HCT116 (cell line): ENCODE data around the gene CNPY1. TPM values are rescaled to one million over a fixed set of nuclear protein-coding genes. Genes with fewer than 3 reads are reported as not detected.

Experiments used
- ATAC-seq: fragments of 200-7000 bp; cut with Tn5 transposase; 2 replicates; pipeline ENCODE4 v1.9.1; 2020; ENCODE audit warnings: mild to moderate bottlenecking, moderate library complexity
- BruUV-seq: library from RNA; stranded (reverse); fragments of 400-500 nt; replicated peaks from 2 replicates; lab custom pipeline; 2021; lab: Mats Ljungman, UMichigan
- CTCF ChIA-PET: fragments of 300-600 bp; sonication (Branson Sonifier 250); formaldehyde crosslinking; loops from one replicate; lab custom pipeline; 2021; ENCODE audit warnings: antibody characterized with exemption; lab: Charles Lee
- POLR2A ChIA-PET: fragments of 300-600, 350-600 bp; sonication (Branson Sonifier 250); formaldehyde crosslinking; loops from one replicate; lab custom pipeline; 2021; ENCODE audit warnings: antibody characterized with exemption; lab: Charles Lee
- RAD21 ChIA-PET, 2 experiments: fragments of 300-600 bp; sonication (Branson Sonifier 250); formaldehyde crosslinking; loops; one replicate each; lab custom pipeline; 2023; ENCODE audit warnings: low total read pairs in 2 of 2; ENCODE audit not compliant: uncharacterized antibody in 2 of 2, unreplicated experiment in 2 of 2, low non-redundant PET in 1 of 2; lab: Charles Lee
- DNase-seq: peaks from one replicate; pipeline ENCODE4 v3.0.0-alpha.2; 2010; ENCODE audit warnings: low read depth, low spot score
- H2AFZ ChIP-seq: fragments of 200-600 bp; shearing (Covaris generic), sonication (generic); 2 replicates; pipeline ENCODE4 v1.6.1; 2017; ENCODE audit warnings: low read depth, mixed run types, mixed read lengths, antibody characterized with exemption, low read length; ENCODE audit not compliant: poor library complexity, severe bottlenecking
- H3K27ac ChIP-seq: 2 replicates; pipeline ENCODE4 v1.5.1; 2012; ENCODE audit warnings: low read depth, low read length
- H3K27me3 ChIP-seq: fragments of 200-600 bp; sonication (generic); 2 replicates; pipeline ENCODE4 v1.6.1; 2016; ENCODE audit warnings: mixed run types, low read length, mixed read lengths; ENCODE audit not compliant: insufficient read depth
- H3K36me3 ChIP-seq, 2 experiments: fragments of 200-500 bp in 1 of 2; fragments of 200-600 bp in 1 of 2; sonication (Bioruptor generic) in 1 of 2; sonication (generic) in 1 of 2; 2 replicates each; pipeline versions ENCODE4 v1.5.1 to v1.6.1; 2014 to 2016; ENCODE audit warnings: low read length in 2 of 2, inconsistent platforms in 1 of 2, mixed read lengths in 1 of 2, mixed run types in 1 of 2; ENCODE audit not compliant: insufficient read depth in 2 of 2, control insufficient read depth in 1 of 2
- H3K4me1 ChIP-seq, 2 experiments: fragments of 200-600 bp in 1 of 2; sonication (generic) in 1 of 2; 2 replicates each; pipeline versions ENCODE4 v1.5.1 to v1.6.1; 2012 to 2017; ENCODE audit warnings: low read length in 2 of 2, inconsistent platforms in 1 of 2, mild to moderate bottlenecking in 1 of 2, mixed read lengths in 1 of 2, mixed run types in 1 of 2, moderate library complexity in 1 of 2; ENCODE audit not compliant: insufficient read depth in 2 of 2, control insufficient read depth in 1 of 2
- H3K4me2 ChIP-seq: fragments of 200-600 bp; sonication (generic); 2 replicates; pipeline ENCODE4 v1.6.1; 2017; ENCODE audit warnings: mixed run types, low read length, mixed read lengths
- H3K4me3 ChIP-seq, 2 experiments: fragments of 200-600 bp in 1 of 2; sonication (generic) in 1 of 2; replicated peaks in 1 of 2; 2 replicates each; pipeline ENCODE4 v1.5.1; 2011 to 2016; ENCODE audit warnings: low read length in 2 of 2, control low read depth in 1 of 2, low read depth in 1 of 2, mild to moderate bottlenecking in 1 of 2, mixed read lengths in 1 of 2, mixed run types in 1 of 2
- H3K79me2 ChIP-seq: fragments of 200-600 bp; sonication (generic); 2 replicates; pipeline ENCODE4 v1.6.1; 2017; ENCODE audit warnings: mild to moderate bottlenecking, mixed run types, low read length, moderate library complexity, mixed read lengths; ENCODE audit not compliant: insufficient read depth
- H3K9ac ChIP-seq: fragments of 200-600 bp; sonication (generic); 2 replicates; pipeline ENCODE4 v1.6.1; 2016; ENCODE audit warnings: low read length, mixed read lengths
- H3K9me2 ChIP-seq: fragments of 200-600 bp; sonication (generic), shearing (Covaris generic); 2 replicates; pipeline ENCODE4 v1.6.1; 2017; ENCODE audit warnings: mixed run types, mild to moderate bottlenecking, moderate library complexity; ENCODE audit not compliant: insufficient read depth
- H3K9me3 ChIP-seq, 2 experiments: fragments of 200-500 bp in 1 of 2; fragments of 200-600 bp in 1 of 2; sonication (Bioruptor generic) in 1 of 2; sonication (generic) in 1 of 2; 2 replicates each; pipeline ENCODE4 v1.6.1; 2014 to 2017; ENCODE audit warnings: low read length in 2 of 2, mixed read lengths in 2 of 2, inconsistent platforms in 1 of 2, low read depth in 1 of 2, mild to moderate bottlenecking in 1 of 2, mixed run types in 1 of 2, moderate library complexity in 1 of 2; ENCODE audit not compliant: control insufficient read depth in 1 of 2, insufficient read depth in 1 of 2
- H4K20me1 ChIP-seq: fragments of 200-600 bp; sonication (generic), shearing (Covaris generic); 2 replicates; pipeline ENCODE4 v1.6.1; 2017; ENCODE audit warnings: mixed run types, mild to moderate bottlenecking, moderate library complexity; ENCODE audit not compliant: insufficient read depth
- EGR1 ChIP-seq: IDR thresholded peaks from 2 replicates; pipeline ENCODE4 v1.6.1; 2012; ENCODE audit warnings: low read depth
- JUND ChIP-seq: IDR thresholded peaks from 2 replicates; pipeline ENCODE4 v1.6.1; 2012
- REST ChIP-seq: IDR thresholded peaks from 2 replicates; pipeline ENCODE4 v1.6.1; 2012; ENCODE audit warnings: low read depth
- SRF ChIP-seq: IDR thresholded peaks from 2 replicates; pipeline ENCODE4 v1.6.1; 2012; ENCODE audit warnings: low read depth
- ZFX ChIP-seq: fragments of 450-650 bp; IDR thresholded peaks from 2 replicates; pipeline ENCODE4 v1.6.1; 2017
- ZNF274 ChIP-seq: fragments of 200-500 bp; sonication (Bioruptor generic); IDR thresholded peaks from 2 replicates; pipeline ENCODE4 v1.6.1; 2014; ENCODE audit warnings: mild to moderate bottlenecking, low read depth, low read length, inconsistent platforms
- intact Hi-C: fragments of 100-400 bp; cut with micrococcal nuclease; formaldehyde crosslinking; loops from 2 replicates; pipeline ENCODE4 v1.10.0; 2022
- total RNA-seq: library from RNA; stranded (reverse); gene quantifications from one replicate; pipeline ENCODE4 v1.2.1, GENCODE V29; 2021; ENCODE audit not compliant: unreplicated experiment
- TF ChIP-seq, protein P1 (sequence below), 3 experiments: fragments of 200-600 bp in 1 of 3; sonication (generic) in 1 of 3; IDR thresholded peaks in 2 of 3; conservative IDR thresholded peaks in 1 of 3; 2 replicates each; pipeline ENCODE4 v1.5.1; 2012 to 2017; ENCODE audit warnings: low read depth in 2 of 3, low read length in 2 of 3, antibody characterized with exemption in 1 of 3, borderline replicate concordance in 1 of 3, control low read depth in 1 of 3, mild to moderate bottlenecking in 1 of 3, mixed read lengths in 1 of 3, mixed run types in 1 of 3, moderate library complexity in 1 of 3; ENCODE audit not compliant: insufficient read depth in 1 of 3
- TF ChIP-seq, protein P2 (sequence below): IDR thresholded peaks from 2 replicates; pipeline ENCODE4 v1.6.1; 2012

CNPY1 gene
- total RNA-seq, 1 experiment from 2014 or later, result not detected

DNA sequence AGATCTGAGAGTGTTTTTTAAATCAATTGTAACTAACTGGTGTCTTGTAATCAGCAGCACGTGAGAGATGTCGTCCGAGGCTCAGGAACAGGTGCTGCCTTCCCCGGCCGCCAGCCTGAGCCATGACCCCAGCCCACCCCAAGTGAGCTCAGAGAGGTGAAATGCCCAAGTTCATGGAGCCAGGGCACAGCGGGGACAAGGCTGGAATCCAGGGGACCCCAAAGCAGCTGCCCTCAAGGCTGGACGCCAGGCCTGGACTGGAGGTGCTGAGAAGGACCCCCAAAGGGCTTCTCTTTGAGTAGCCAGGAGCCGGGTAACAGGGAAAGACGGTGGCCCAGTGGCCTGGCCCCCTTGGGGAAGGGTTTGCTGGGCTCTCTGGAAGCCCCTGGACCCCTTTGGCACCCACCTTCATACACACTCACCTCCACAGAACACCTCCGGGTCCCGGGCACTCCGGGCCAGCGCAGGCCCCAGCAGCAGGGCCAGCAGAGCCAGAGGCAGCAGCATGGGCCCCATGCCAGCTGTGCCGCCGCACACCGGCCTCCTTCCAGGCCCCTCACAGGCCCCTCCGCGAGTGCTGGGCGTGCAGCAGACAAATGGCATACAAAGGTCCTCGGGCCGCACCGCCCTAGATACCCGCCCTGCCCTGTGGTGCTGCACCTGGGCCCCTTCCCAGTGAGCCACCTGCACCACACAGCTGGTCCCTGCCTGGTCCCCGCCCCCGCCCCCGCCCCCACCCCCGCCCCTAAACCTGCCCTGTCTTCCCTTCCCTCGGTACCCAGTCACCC is 24.0 kb upstream of the CNPY1 start:
- ATAC-seq (no peak), DNase-seq (no peak)
- intact Hi-C loops, result no loop called here
- no peaks in the 10 kb centered on the region for H3K9me3 ChIP-seq
- H3K36me3 ChIP-seq, result no peaks in the 10 kb centered on the region
- no peak overlapping the region for H3K27ac ChIP-seq
- no peaks in the 10 kb centered on the region for H3K4me1 ChIP-seq
- ChIA-PET RAD21 (no interaction called here), CTCF (no interaction called here), POLR2A (no interaction called here)
- H3K27me3 ChIP-seq, result no peaks in the 10 kb centered on the region
- no peak overlapping the region for H3K9ac ChIP-seq
- H3K4me3 ChIP-seq, result no peak overlapping the region
- H3K4me2 ChIP-seq, result no peak overlapping the region
- H2AFZ ChIP-seq, result no peak overlapping the region
- no TSS peak for BruUV-seq
- no peaks in the 10 kb centered on the region for H3K9me2 ChIP-seq
- no peak for TF ChIP-seq ZNF274
- TF ChIP-seq, protein P1, sequence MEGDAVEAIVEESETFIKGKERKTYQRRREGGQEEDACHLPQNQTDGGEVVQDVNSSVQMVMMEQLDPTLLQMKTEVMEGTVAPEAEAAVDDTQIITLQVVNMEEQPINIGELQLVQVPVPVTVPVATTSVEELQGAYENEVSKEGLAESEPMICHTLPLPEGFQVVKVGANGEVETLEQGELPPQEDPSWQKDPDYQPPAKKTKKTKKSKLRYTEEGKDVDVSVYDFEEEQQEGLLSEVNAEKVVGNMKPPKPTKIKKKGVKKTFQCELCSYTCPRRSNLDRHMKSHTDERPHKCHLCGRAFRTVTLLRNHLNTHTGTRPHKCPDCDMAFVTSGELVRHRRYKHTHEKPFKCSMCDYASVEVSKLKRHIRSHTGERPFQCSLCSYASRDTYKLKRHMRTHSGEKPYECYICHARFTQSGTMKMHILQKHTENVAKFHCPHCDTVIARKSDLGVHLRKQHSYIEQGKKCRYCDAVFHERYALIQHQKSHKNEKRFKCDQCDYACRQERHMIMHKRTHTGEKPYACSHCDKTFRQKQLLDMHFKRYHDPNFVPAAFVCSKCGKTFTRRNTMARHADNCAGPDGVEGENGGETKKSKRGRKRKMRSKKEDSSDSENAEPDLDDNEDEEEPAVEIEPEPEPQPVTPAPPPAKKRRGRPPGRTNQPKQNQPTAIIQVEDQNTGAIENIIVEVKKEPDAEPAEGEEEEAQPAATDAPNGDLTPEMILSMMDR (IDR thresholded peaks at IDR 0.05 in 2 of 3, conservative IDR thresholded peaks at IDR 0.05 in 1 of 3; ENCODE audit: borderline replicate concordance in 1 of 3, insufficient read depth in 1 of 3, low read depth in 2 of 3, low read length in 2 of 3), result no peak
- TF ChIP-seq, protein P2, sequence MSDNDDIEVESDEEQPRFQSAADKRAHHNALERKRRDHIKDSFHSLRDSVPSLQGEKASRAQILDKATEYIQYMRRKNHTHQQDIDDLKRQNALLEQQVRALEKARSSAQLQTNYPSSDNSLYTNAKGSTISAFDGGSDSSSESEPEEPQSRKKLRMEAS, result no peak
- no peaks in the 10 kb centered on the region for H4K20me1 ChIP-seq
- no peaks in the 10 kb centered on the region for H3K79me2 ChIP-seq

GRCh38 chr7:155569681-155570080 is 23.3 kb upstream of the CNPY1 start:
- ATAC-seq (no peak), DNase-seq (no peak)
- Histone ChIP-seq H3K9me3 (no peaks in the 10 kb centered on the region), H3K4me2 (no peak overlapping the region), H3K4me3 (no peak overlapping the region), H3K4me1 (no peaks in the 10 kb centered on the region), H3K79me2 (no peaks in the 10 kb centered on the region), H4K20me1 (no peaks in the 10 kb centered on the region), H3K9ac (no peak overlapping the region), H3K36me3 (no peaks in the 10 kb centered on the region), H3K27ac (no peak overlapping the region), H3K9me2 (no peaks in the 10 kb centered on the region), H2AFZ (no peak overlapping the region), H3K27me3 (no peaks in the 10 kb centered on the region)
- ChIA-PET POLR2A (no interaction called here), CTCF (no interaction called here), RAD21 (no interaction called here)
- no TSS peak for BruUV-seq
- intact Hi-C loops, result no loop called here
- TF ChIP-seq JUND (no peak), ZFX (no peak), EGR1 (no peak), REST (no peak), SRF (no peak)
- TF ChIP-seq, protein P2, result no peak
- TF ChIP-seq, protein P1 (IDR thresholded peaks at IDR 0.05 in 2 of 3, conservative IDR thresholded peaks at IDR 0.05 in 1 of 3; ENCODE audit: borderline replicate concordance in 1 of 3, insufficient read depth in 1 of 3, low read depth in 2 of 3, low read length in 2 of 3), result no peak
